GM19468 (cell line): ENCODE results near the gene TRPV4.
A peak's percentile ranks its signal among the peaks of the same experiment; 100 is the strongest.
"Not testable (repeated sequence)": the region's sequence is repeated elsewhere in the genome, so short reads cannot be mapped to it uniquely, and the experiment has no call there.

Source experiments
- ATAC-seq: cut with Tn5 transposase; IDR thresholded peaks from one replicate; pipeline ENCODE4 v1.9.1; 2021; ENCODE audit warnings: mild to moderate bottlenecking, moderate library complexity, moderate number of reproducible peaks; ENCODE audit not compliant: unreplicated experiment; ENCODE audit errors: extremely low read depth

TRPV4 gene

GRCh38 chr12:109861689-109862314, 28.6 kb upstream of the TRPV4 start:
- no peak for ATAC-seq

- no peak for ATAC-seq
Observed at GRCh38 chr12:109860977-109861376, 27.8 kb upstream of the TRPV4 start.

GRCh38 chr12:109858764-109859163, 25.6 kb upstream of the TRPV4 start:
- ATAC-seq = no peak

- no peak for ATAC-seq
Observed at GRCh38 chr12:109857715-109858114, 24.5 kb upstream of the TRPV4 start.

- no peak for ATAC-seq
Observed at GRCh38 chr12:109855377-109855776, 22.2 kb upstream of the TRPV4 start.

GRCh38 chr12:109850518-109850917, 17.3 kb upstream of the TRPV4 start:
- not testable (repeated sequence) for ATAC-seq

- ATAC-seq = no peak
Observed at GRCh38 chr12:109847142-109847735, 14.0 kb upstream of the TRPV4 start.

GRCh38 chr12:109845824-109846205, 12.6 kb upstream of the TRPV4 start:
- no peak for ATAC-seq

- ATAC-seq = peak; percentile 62
Observed at GRCh38 chr12:109844983-109845823, 12.0 kb upstream of the TRPV4 start.

- ATAC-seq = no peak
Observed at GRCh38 chr12:109844091-109844490, 10.9 kb upstream of the TRPV4 start.

GRCh38 chr12:109842021-109842420, 8.8 kb upstream of the TRPV4 start:
- ATAC-seq = no peak

GRCh38 chr12:109841356-109841755, 8.2 kb upstream of the TRPV4 start:
- no peak for ATAC-seq

- ATAC-seq = no peak
Observed at GRCh38 chr12:109840305-109841074, 7.3 kb upstream of the TRPV4 start.

- ATAC-seq = no peak
Observed at GRCh38 chr12:109839444-109839843, 6.2 kb upstream of the TRPV4 start.

GRCh38 chr12:109836916-109837315, 3.7 kb upstream of the TRPV4 start:
- ATAC-seq = no peak

- no peak for ATAC-seq
Observed at GRCh38 chr12:109835827-109836226, 2.6 kb upstream of the TRPV4 start.

GRCh38 chr12:109832541-109833306, 474 bp downstream of the TRPV4 start:
- no peak for ATAC-seq

- ATAC-seq = no peak
Observed at GRCh38 chr12:109831929-109832328, 1.3 kb downstream of the TRPV4 start.

- ATAC-seq = no peak
Observed at GRCh38 chr12:109831365-109831764, 1.8 kb downstream of the TRPV4 start.

- no peak for ATAC-seq
Observed at GRCh38 chr12:109830718-109831117, 2.5 kb downstream of the TRPV4 start.
